Omental fat pad (tissue), 4 donors: ENCODE data around the gene KCNQ1. TPM values are rescaled to one million over a fixed set of nuclear protein-coding genes. Genes with fewer than 3 reads are reported as not detected.

Experiments
- ATAC-seq: fragments of 150-250 bp; one replicate; pipeline ENCODE4 v1.9.1; 2016; ENCODE audit warnings: mild to moderate bottlenecking, moderate library complexity; ENCODE audit not compliant: low FRiP score
- DNase-seq: peaks from one replicate; pipeline ENCODE4 v3.0.0-alpha.2; 2019; ENCODE audit warnings: low spot score
- CTCF ChIP-seq, 3 donors: fragments of 450-650 bp; IDR thresholded peaks; one replicate each; pipeline ENCODE4 v1.5.1; 2016 to 2017; ENCODE audit warnings: antibody characterized with exemption in 3 of 3, mild to moderate bottlenecking in 3 of 3, moderate library complexity in 2 of 3
- total RNA-seq, 4 donors: library from RNA; depleted of rRNA; stranded (reverse); fragments of >200 nt; gene quantifications; one replicate each; pipeline ENCODE4 v1.1.0, GENCODE V29; 2016

The KCNQ1 gene
- total RNA-seq, 4 donors from 2014 or later = 4.5 to 5.9 (median 5.2) TPM

GRCh38 chr11:2657697-2658284 is 213.0 kb downstream of the KCNQ1 start:
- DNase-seq = no peak
- no peak for ATAC-seq
- TF ChIP-seq CTCF (IDR thresholded peaks at IDR 0.05) = no peak

- DNase-seq = no peak
- no peak for ATAC-seq
- no peak for TF ChIP-seq CTCF (IDR thresholded peaks at IDR 0.05)
Measured at GRCh38 chr11:2660357-2660939, 215.6 kb downstream of the KCNQ1 start.

GRCh38 chr11:2661173-2662023 is 216.6 kb downstream of the KCNQ1 start:
- DNase-seq (no peak), ATAC-seq (no peak)
- no peak for TF ChIP-seq CTCF (IDR thresholded peaks at IDR 0.05)

GRCh38 chr11:2662024-2662312 is 217.2 kb downstream of the KCNQ1 start:
- ATAC-seq (no peak), DNase-seq (no peak)
- TF ChIP-seq CTCF (IDR thresholded peaks at IDR 0.05) = no peak

GRCh38 chr11:2662430-2663299 is 217.9 kb downstream of the KCNQ1 start:
- no peak for ATAC-seq
- TF ChIP-seq CTCF (IDR thresholded peaks at IDR 0.05) = no peak
- no peak for DNase-seq

GRCh38 chr11:2663506-2663905 is 218.7 kb downstream of the KCNQ1 start:
- DNase-seq = no peak
- ATAC-seq = no peak
- TF ChIP-seq CTCF (IDR thresholded peaks at IDR 0.05) = no peak
